Mammary epithelial cell (primary cell): ENCODE results near the gene TRAPPC14.

Experiments
- CTCF ChIP-seq, 2 donors: IDR thresholded peaks in 1 of 2; conservative IDR thresholded peaks in 1 of 2; 2 replicates each; pipeline ENCODE4 v1.5.1; 2011 to 2012; ENCODE audit warnings: inconsistent platforms in 2 of 2, low read length in 2 of 2, mild to moderate bottlenecking in 2 of 2, control low read depth in 1 of 2, low read depth in 1 of 2; ENCODE audit not compliant: insufficient read depth in 1 of 2; ENCODE audit errors: extremely low read depth in 1 of 2
- EZH2 ChIP-seq: IDR thresholded peaks from 2 replicates; pipeline ENCODE4 v1.6.1; 2012; ENCODE audit warnings: low read length, inconsistent platforms, borderline replicate concordance

GRCh38 chr7:100159099-100159623 lies 638 bp upstream of the TRAPPC14 start:
- no peak for TF ChIP-seq CTCF (conservative IDR thresholded peaks at IDR 0.05 in 1 of 2, IDR thresholded peaks at IDR 0.05 in 1 of 2; ENCODE audit: extremely low read depth in 1 of 2, insufficient read depth in 1 of 2, low read depth in 1 of 2, low read length in 2 of 2)
- TF ChIP-seq EZH2 = no peak
